Fibroblast of skin of left biceps (primary cell): ENCODE data around the gene B3GNT2.
A peak's percentile ranks its signal among the peaks of the same experiment; 100 is the strongest.

Source experiments
- DNase-seq, 2 experiments: peaks; one replicate each; pipeline ENCODE4 v3.0.0-alpha.2; 2013; ENCODE audit warnings: low read depth in 2 of 2

Gene B3GNT2

DNA sequence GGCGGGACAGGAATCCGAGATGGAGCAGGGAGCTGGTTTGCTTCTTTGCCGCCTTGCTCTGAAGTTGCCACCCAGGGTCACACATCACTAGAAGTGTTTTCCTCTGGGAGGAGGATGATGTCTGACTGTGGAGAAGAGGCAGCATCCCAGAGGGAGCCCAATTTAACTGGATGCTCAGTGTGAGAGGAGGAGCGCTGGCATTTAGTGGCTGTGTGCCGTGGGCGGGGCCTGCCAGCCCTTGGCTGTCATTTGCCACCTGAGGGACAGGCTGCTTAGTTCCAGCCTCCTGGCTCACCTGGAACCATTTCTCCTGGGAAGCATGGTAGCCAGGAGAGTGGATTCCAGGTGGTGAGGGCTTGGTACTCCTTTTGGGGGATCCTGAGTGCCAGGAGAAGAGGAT, 9.6 kb downstream of the B3GNT2 start:
- DNase-seq, result no peak

GRCh38 chr2:62206024-62206423, 10.1 kb downstream of the B3GNT2 start:
- DNase-seq, result no peak

DNA sequence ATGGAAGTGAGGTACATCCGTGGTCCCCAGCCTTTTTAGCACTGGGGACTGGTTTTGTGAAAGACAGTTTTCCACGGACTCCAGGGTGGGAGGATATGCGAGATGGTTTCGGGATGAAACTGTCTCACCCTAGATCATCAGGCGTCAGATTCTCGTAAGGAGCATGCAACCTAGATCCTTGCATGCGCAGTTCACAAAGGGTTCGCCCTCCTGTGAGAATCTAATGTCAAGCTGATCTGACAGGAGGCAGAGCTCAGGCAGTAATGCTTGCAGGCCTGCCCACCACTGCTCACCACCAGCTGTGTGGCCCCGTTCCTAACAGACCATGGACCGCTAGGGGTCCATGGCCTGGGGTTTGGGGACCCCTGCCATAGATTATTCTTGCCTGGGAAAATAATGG, 11.6 kb downstream of the B3GNT2 start:
- no peak for DNase-seq

GRCh38 chr2:62208074-62208757, 12.3 kb downstream of the B3GNT2 start:
- no peak for DNase-seq

- DNase-seq, result no peak
These were observed 12.8 kb downstream of the B3GNT2 start for GRCh38 chr2:62208758-62209114.

DNA sequence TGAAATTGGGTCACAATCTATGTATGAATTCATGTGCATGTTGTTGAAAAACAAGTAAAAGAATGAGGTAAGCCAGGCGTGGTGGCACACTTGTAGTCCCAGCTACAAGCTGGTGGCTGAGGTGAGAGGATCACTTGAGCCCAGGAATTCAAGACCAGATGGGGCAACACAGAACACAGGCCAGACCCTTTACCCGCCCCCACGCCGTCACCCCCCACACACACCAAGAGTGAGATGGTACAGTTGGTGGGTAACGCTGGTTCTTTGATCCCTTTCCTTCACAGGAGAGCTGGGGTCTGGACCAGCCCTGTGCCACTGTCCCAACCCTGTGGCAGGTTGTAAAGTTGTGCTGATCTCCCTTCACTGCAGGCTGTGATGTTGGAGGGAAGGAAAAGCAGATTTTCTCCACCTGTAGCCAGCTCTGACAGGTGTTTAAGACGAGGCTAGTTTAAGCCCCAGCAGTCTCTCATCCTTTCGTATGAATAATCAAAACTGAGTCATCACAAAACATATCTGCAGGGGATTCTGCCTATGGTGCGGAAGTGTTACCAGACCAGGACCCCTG, 13.6 kb downstream of the B3GNT2 start:
- DNase-seq, result no peak

DNA sequence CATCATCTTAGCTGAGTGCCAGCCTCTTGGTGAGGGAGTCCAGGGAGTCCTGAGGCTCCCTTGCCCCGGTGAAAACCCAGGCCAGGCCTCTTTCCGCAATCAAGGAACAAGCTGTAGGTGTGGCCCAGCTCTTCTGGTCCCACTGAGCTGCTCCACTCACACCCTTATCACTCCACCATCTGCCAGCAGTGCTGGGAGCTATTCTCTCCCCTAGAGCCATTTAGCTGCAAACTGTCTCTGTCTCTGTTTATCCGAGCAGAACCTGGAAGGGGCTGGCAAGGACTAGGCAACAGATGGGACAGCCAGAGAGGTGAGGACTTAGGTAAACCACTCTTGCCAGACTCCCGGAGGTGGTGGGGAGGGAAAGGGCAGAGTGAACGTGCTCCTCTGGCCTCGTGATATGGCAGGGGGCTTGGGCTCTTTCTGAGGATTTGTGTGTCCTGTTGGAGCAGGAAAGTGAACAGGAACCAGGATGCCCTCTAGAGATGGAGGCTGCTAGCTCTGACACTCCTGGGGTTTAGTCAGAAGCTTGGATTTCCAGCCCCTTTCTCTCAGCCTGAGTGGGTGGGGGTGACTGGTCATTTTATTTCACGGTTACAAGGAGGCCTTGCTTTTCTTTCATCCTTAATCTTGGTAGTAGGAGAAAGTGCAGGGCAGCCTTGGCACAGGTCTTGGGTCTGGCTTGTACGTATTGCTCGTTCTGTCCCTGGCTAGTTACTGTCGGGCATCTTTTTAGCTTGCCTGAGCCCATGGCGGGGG, 19.6 kb downstream of the B3GNT2 start:
- DNase-seq, result no peak

DNA sequence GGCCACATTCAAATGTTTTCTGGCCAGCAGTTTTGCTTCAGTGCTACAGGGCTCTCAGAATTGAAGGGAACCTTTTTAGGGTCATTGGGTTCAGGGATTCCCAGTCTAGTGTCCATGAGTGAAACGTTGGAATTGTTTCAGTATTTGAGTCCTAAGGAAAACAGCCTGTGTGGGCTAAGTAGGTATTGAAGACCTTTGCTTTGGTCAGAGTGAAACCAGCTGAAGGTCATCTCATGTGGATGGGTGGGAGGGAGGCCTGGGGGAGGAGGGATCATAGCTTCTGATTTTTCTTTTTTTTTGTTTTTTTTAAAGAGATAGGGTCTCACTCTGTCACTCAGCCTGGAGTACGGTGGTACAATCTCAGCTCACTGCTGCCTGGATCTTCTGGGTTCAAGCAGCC, 20.2 kb downstream of the B3GNT2 start:
- DNase-seq, result no peak

GRCh38 chr2:62216616-62217015, 20.7 kb downstream of the B3GNT2 start:
- peak; percentile 36 to 43 for DNase-seq

DNA sequence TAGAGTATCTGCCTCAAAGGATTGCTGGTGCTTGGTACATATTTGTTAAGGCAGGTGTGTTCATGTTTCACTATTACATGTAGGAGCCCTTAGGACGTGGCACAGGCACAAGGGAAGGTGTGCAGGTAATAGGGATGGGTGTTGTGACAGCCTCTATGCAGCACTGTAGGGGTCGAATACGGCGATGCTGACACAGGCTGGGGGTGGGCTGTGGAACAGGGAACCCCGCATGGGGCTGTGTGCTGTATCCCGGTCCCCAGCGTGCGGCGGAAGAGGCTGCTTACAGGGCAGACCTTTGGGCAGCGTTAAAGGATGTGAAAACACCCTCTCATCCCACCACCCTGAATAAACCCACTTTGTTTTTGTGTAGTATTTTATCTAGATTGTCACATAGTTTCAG, 21.5 kb downstream of the B3GNT2 start:
- DNase-seq, result no peak

DNA sequence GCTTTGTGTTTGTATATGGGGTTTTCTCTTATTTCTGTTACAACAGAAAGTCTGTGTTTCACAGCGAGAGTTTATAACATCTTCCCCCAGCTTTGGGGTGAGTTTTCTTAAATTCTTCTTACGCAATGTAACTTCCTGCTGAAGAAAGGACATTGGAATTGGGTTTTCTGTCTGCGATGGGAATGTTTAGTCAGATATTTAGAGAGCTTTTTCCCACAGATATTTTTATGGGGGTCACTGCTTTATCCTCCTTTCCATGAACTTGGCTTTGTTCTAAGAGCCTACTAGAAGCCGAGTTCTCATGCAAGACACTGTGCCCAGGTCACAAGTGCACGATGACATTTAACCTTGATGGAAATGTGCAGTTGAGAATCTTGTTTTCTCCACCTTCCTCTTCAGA, 22.1 kb downstream of the B3GNT2 start:
- DNase-seq, result peak in 1 of 2 experiments; percentile 23

GRCh38 chr2:62219407-62220159, 23.7 kb downstream of the B3GNT2 start:
- DNase-seq, result no peak

- DNase-seq, result no peak
These were observed 25.2 kb downstream of the B3GNT2 start for GRCh38 chr2:62221141-62221540.

- DNase-seq, result no peak
These were observed 26.3 kb downstream of the B3GNT2 start for GRCh38 chr2:62222171-62222570.

GRCh38 chr2:62222674-62223073, 26.8 kb downstream of the B3GNT2 start:
- DNase-seq, result no peak

- DNase-seq, result no peak
These were observed 29.1 kb downstream of the B3GNT2 start for GRCh38 chr2:62224976-62225375.

DNA sequence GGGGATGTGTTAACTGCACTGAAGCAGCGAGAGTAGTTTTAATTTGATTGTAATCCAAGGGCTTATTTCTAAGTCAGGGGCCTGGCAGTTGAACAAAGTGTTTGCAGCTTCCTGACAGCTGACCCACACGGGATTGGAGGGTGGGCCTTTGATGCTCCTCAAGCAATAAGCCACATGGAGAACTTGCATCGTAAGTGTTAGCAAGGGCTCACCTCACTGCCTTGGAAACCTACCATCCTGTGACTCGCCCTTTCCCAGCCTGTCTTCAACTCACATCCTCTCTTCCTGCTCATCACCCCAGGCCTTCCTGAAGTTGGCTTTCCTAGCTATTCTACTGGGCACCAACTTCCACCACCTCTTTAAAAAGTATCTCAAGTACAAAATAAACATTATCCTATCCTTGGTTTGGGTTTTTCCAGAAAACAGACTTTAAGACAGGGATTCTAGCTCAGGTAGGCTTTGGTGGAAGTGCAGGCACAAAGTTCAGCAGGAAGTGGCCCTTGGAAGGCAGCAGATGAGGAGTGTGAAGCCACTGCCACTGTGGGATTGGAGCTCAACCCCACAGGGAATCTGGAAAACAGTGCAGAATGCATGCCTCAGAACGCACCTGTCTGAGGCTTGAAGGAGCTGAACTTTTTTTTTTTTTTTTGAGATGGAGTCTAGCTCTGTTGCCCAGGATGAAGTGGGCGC, 31.6 kb downstream of the B3GNT2 start:
- DNase-seq, result no peak

DNA sequence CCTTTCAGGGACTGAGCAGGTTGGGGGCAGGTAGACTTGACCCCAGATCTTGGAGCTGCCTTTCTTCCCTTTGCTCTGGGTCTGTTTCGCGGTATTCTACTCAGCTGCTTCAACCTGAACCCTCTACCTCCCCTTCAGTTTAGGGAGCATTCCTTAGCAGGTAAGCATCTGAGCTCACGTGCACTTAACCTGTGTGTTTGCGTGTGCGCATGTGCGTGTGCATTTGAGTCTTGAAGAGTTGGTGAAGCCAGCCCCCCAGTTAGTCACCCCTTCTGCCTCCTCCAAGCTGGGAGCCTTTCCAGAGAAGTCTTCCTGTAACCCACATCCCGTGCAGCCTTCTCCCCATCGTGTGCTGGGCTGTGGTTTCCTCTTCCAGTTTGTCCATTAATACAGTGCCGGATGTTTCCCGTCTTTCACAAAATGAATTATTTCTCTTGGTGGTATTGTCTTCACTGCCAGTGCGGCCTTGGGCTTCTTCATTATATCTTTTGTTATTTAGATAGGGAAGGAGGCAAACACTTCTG, 33.2 kb downstream of the B3GNT2 start:
- no peak for DNase-seq

- DNase-seq, result no peak
These were observed 35.6 kb downstream of the B3GNT2 start for GRCh38 chr2:62231541-62231940.

GRCh38 chr2:62234755-62235655, 39.1 kb downstream of the B3GNT2 start:
- no peak for DNase-seq

GRCh38 chr2:62236499-62236898, 40.6 kb downstream of the B3GNT2 start:
- DNase-seq, result no peak
